HCT116 (cell line): Measurements from ENCODE around the gene ACOD1.

ENCODE experiments used
- EZH2phosphoT487 ChIP-seq: fragments of 200-600 bp; IDR thresholded peaks from 2 replicates; pipeline ENCODE4 v1.6.1; 2018; ENCODE audit warnings: antibody characterized with exemption, borderline replicate concordance
- POLR2A ChIP-seq: IDR thresholded peaks from 2 replicates; pipeline ENCODE4 v1.7.0; 2011; ENCODE audit warnings: borderline replicate concordance; ENCODE audit not compliant: insufficient read depth, insufficient read length; ENCODE audit errors: extremely low read depth
- POLR2AphosphoS5 ChIP-seq: IDR thresholded peaks from 2 replicates; pipeline ENCODE4 v1.6.1; 2011; ENCODE audit warnings: mild to moderate bottlenecking, low read depth, low read length, moderate library complexity
- SP1 ChIP-seq: IDR thresholded peaks from 2 replicates; pipeline ENCODE4 v1.6.1; 2012; ENCODE audit warnings: low read depth
- TCF7L2 ChIP-seq: IDR thresholded peaks from 2 replicates; pipeline ENCODE4 v1.7.0; 2011; ENCODE audit warnings: borderline replicate concordance, inconsistent platforms; ENCODE audit not compliant: insufficient read depth, insufficient read length; ENCODE audit errors: extremely low read depth
- TF ChIP-seq, protein P1 (sequence below): IDR thresholded peaks from 2 replicates; pipeline ENCODE4 v1.6.1; 2011; ENCODE audit warnings: mild to moderate bottlenecking, low read length, moderate library complexity; ENCODE audit not compliant: insufficient replicate concordance; ENCODE audit errors: extremely low read depth

DNA sequence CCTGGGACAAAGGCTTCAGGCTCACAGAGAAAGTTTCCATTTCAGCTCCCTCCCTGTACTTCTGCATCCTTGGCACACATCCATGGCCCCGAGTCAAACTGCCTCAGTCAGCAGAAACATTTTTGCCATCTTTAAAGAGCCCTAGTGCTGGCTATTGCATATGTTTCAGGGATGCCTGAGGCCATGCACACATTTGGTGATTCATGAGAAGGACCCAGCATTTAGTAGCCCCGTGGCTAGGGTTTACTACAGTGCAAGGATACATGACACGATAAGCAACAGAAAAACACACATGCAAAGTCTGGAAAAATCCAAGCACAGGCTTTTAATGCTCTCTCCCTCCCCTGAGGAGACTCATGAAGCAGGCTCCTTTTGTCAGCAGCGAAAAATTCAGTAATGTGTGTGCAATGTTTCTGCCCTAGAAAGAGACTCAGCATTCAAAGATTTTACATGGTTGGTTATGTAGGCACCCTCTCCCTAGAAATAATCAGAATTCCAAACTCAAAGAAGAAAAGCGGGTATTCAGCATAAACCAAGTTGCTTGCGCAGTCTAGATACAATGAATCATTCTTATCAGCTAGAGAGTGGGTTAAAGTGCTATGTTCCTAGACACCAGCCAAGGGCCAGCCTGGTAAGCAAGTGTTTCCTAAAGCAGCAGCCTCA lies 17.6 kb downstream of the ACOD1 start:
- no peak for TF ChIP-seq TCF7L2
- TF ChIP-seq POLR2A = no peak
- TF ChIP-seq POLR2AphosphoS5 = no peak
- TF ChIP-seq EZH2phosphoT487 = no peak
- TF ChIP-seq, protein P1, sequence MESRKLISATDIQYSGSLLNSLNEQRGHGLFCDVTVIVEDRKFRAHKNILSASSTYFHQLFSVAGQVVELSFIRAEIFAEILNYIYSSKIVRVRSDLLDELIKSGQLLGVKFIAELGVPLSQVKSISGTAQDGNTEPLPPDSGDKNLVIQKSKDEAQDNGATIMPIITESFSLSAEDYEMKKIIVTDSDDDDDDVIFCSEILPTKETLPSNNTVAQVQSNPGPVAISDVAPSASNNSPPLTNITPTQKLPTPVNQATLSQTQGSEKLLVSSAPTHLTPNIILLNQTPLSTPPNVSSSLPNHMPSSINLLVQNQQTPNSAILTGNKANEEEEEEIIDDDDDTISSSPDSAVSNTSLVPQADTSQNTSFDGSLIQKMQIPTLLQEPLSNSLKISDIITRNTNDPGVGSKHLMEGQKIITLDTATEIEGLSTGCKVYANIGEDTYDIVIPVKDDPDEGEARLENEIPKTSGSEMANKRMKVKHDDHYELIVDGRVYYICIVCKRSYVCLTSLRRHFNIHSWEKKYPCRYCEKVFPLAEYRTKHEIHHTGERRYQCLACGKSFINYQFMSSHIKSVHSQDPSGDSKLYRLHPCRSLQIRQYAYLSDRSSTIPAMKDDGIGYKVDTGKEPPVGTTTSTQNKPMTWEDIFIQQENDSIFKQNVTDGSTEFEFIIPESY = no peak
- TF ChIP-seq SP1 = no peak
